ENCODE results near the gene TNFRSF1B. TPM values are rescaled to one million over a fixed set of nuclear protein-coding genes. Genes with fewer than 3 reads are reported as not detected.
A peak's percentile ranks its signal among the peaks of the same experiment; 100 is the strongest.

Gene TNFRSF1B
- total RNA-seq, 2 donors from 2014 or later: 98.1 to 143 TPM

- Mint-ChIP-seq H3K36me3 (peaks cover 10% of the 10 kb centered on the region in 2 donors), H3K27ac (peak overlapping the region; percentile 20 to 88), H3K9me3 (no peaks in the 10 kb centered on the region)
- ATAC-seq (peak in 1 of 2 donors; percentile 2), DNase-seq (ENCODE audit: low spot score in 2 of 2) (no peak)
Measured at GRCh38 chr1:12163210-12163609, 3.6 kb upstream of the TNFRSF1B start.

- no peak for DNase-seq (ENCODE audit: low spot score in 2 of 2)
- ATAC-seq: no peak
- peaks cover 17 to 18% of the 10 kb centered on the region in 2 donors for H3K36me3 Mint-ChIP-seq
- H3K27ac Mint-ChIP-seq: peak overlapping the region in 1 of 2 donors; percentile 31
- no peaks in the 10 kb centered on the region for H3K9me3 Mint-ChIP-seq
Measured at GRCh38 chr1:12164210-12164609, 2.6 kb upstream of the TNFRSF1B start.

GRCh38 chr1:12165342-12165741, 1.4 kb upstream of the TNFRSF1B start:
- no peaks in the 10 kb centered on the region for H3K9me3 Mint-ChIP-seq
- H3K27ac Mint-ChIP-seq: no peak overlapping the region
- ATAC-seq: no peak

GRCh38 chr1:12167493-12168429, 970 bp downstream of the TNFRSF1B start:
- peak in 1 of 2 donors; percentile 4 for ATAC-seq
- Mint-ChIP-seq H3K9me3 (peaks cover 4 to 5% of the 10 kb centered on the region in 2 donors), H3K36me3 (peaks cover 23 to 44% of the 10 kb centered on the region in 2 donors), H3K27ac (peak overlapping the region; percentile 96 to 99)
- no peak for DNase-seq (ENCODE audit: low spot score in 2 of 2)

More at GRCh38 chr1:12165342-12165741, 1.4 kb upstream of the TNFRSF1B start:
- peaks cover 17 to 30% of the 10 kb centered on the region in 2 donors for H3K36me3 Mint-ChIP-seq
- no peak for DNase-seq (ENCODE audit: low spot score in 2 of 2)

- DNase-seq (ENCODE audit: low spot score in 2 of 2) (no peak), ATAC-seq (no peak)
- Mint-ChIP-seq H3K36me3 (peaks cover 23 to 44% of the 10 kb centered on the region in 2 donors), H3K27ac (peak overlapping the region; percentile 96 to 99), H3K9me3 (peaks cover 4 to 5% of the 10 kb centered on the region in 2 donors)
Measured at GRCh38 chr1:12168451-12169160, 1.8 kb downstream of the TNFRSF1B start.

GRCh38 chr1:12169442-12170135, 2.8 kb downstream of the TNFRSF1B start:
- H3K9me3 Mint-ChIP-seq: peaks cover 4 to 5% of the 10 kb centered on the region in 2 donors
- H3K27ac Mint-ChIP-seq: peak overlapping the region; percentile 77 to 96
- no peak for DNase-seq (ENCODE audit: low spot score in 2 of 2)
- ATAC-seq: no peak
- peaks cover 23 to 46% of the 10 kb centered on the region in 2 donors for H3K36me3 Mint-ChIP-seq

GRCh38 chr1:12170263-12170671, 3.5 kb downstream of the TNFRSF1B start:
- peaks cover 23 to 50% of the 10 kb centered on the region in 2 donors for H3K36me3 Mint-ChIP-seq
- no peak for ATAC-seq
- H3K9me3 Mint-ChIP-seq: peaks cover 4 to 5% of the 10 kb centered on the region in 2 donors
- H3K27ac Mint-ChIP-seq: peak overlapping the region in 1 of 2 donors; percentile 77
- DNase-seq (ENCODE audit: low spot score in 2 of 2): no peak

- no peak for DNase-seq (ENCODE audit: low spot score in 2 of 2)
- peak overlapping the region; percentile 4 to 99 for H3K27ac Mint-ChIP-seq
- peak in 1 of 2 donors; percentile 70 for ATAC-seq
- peaks cover 4 to 5% of the 10 kb centered on the region in 2 donors for H3K9me3 Mint-ChIP-seq
- peaks cover 23 to 61% of the 10 kb centered on the region in 2 donors for H3K36me3 Mint-ChIP-seq
Measured at GRCh38 chr1:12171206-12172041, 4.6 kb downstream of the TNFRSF1B start.

GRCh38 chr1:12172042-12172851, 5.5 kb downstream of the TNFRSF1B start:
- peaks cover 23 to 65% of the 10 kb centered on the region in 2 donors for H3K36me3 Mint-ChIP-seq
- peak overlapping the region; percentile 4 to 99 for H3K27ac Mint-ChIP-seq
- DNase-seq (ENCODE audit: low spot score in 2 of 2): peak in 1 of 2 donors; percentile 78
- peaks cover 4 to 5% of the 10 kb centered on the region in 2 donors for H3K9me3 Mint-ChIP-seq
- peak in 1 of 2 donors; percentile 54 for ATAC-seq

GRCh38 chr1:12173041-12173509, 6.3 kb downstream of the TNFRSF1B start:
- peaks cover 15 to 57% of the 10 kb centered on the region in 2 donors for H3K36me3 Mint-ChIP-seq

GRCh38 chr1:12173631-12174121, 6.9 kb downstream of the TNFRSF1B start:
- ATAC-seq (peak in 1 of 2 donors; percentile 12), DNase-seq (ENCODE audit: low spot score in 2 of 2) (peak; percentile 62 to 81)
- Mint-ChIP-seq H3K36me3 (peaks cover 12 to 52% of the 10 kb centered on the region in 2 donors), H3K27ac (peak overlapping the region; percentile 94 to 99), H3K9me3 (peaks cover 4 to 5% of the 10 kb centered on the region in 2 donors)

More at GRCh38 chr1:12173041-12173509, 6.3 kb downstream of the TNFRSF1B start:
- Mint-ChIP-seq H3K9me3 (peaks cover 4 to 5% of the 10 kb centered on the region in 2 donors), H3K27ac (peak overlapping the region; percentile 94 to 99)
- DNase-seq (ENCODE audit: low spot score in 2 of 2) (no peak), ATAC-seq (no peak)

GRCh38 chr1:12174924-12175810, 8.4 kb downstream of the TNFRSF1B start:
- ATAC-seq: no peak
- peak overlapping the region; percentile 94 to 99 for H3K27ac Mint-ChIP-seq
- H3K36me3 Mint-ChIP-seq: peaks cover 14 to 37% of the 10 kb centered on the region in 2 donors
- no peak for DNase-seq (ENCODE audit: low spot score in 2 of 2)
- peaks cover 4 to 5% of the 10 kb centered on the region in 2 donors for H3K9me3 Mint-ChIP-seq

- Mint-ChIP-seq H3K9me3 (peaks cover under 1% of the 10 kb centered on the region in 2 donors), H3K27ac (peak overlapping the region; percentile 76 to 99), H3K36me3 (peaks cover 13 to 27% of the 10 kb centered on the region in 2 donors)
- DNase-seq (ENCODE audit: low spot score in 2 of 2): no peak
- ATAC-seq: no peak
Measured at GRCh38 chr1:12176298-12177118, 9.7 kb downstream of the TNFRSF1B start.
